CD14-positive monocyte (primary cell): ENCODE measurements around the gene KCNMB4. TPM values are rescaled to one million over a fixed set of nuclear protein-coding genes. Genes with fewer than 3 reads are reported as not detected.
A peak's percentile ranks its signal among the peaks of the same experiment; 100 is the strongest.

Experiments
- DNase-seq, 3 donors: peaks; one replicate each; pipeline ENCODE4 v3.0.0-alpha.2; 2011 to 2022
- H2AFZ ChIP-seq: 2 replicates; pipeline ENCODE4 v1.6.0; 2012; ENCODE audit warnings: mild to moderate bottlenecking, low read depth, low read length, inconsistent platforms; ENCODE audit not compliant: insufficient read depth, poor library complexity, severe bottlenecking
- H3K27ac ChIP-seq, 2 donors: 1 replicate in 1 of 2; 2 replicates in 1 of 2; pipeline ENCODE4 v1.5.1; 2012 to 2013; ENCODE audit warnings: low read length in 2 of 2, control low read depth in 1 of 2, inconsistent platforms in 1 of 2, low read depth in 1 of 2, mild to moderate bottlenecking in 1 of 2
- H3K27me3 ChIP-seq, 2 donors: one replicate each; pipeline versions ENCODE4 v1.6.0 to v1.6.1; 2011 to 2013; ENCODE audit warnings: low read length in 2 of 2; ENCODE audit not compliant: control insufficient read depth in 2 of 2, insufficient read depth in 2 of 2
- H3K36me3 ChIP-seq, 2 donors: replicated peaks in 1 of 2; 1 replicate in 1 of 2; 2 replicates in 1 of 2; pipeline versions ENCODE4 v1.5.1 to v1.6.1; 2012 to 2013; ENCODE audit warnings: low read length in 2 of 2, control low read depth in 1 of 2, inconsistent platforms in 1 of 2, mild to moderate bottlenecking in 1 of 2; ENCODE audit not compliant: insufficient read depth in 2 of 2, control insufficient read depth in 1 of 2
- H3K4me1 ChIP-seq, 2 donors: 1 replicate in 1 of 2; 2 replicates in 1 of 2; pipeline versions ENCODE4 v1.5.1 to v1.6.1; 2012 to 2013; ENCODE audit warnings: low read length in 2 of 2, control low read depth in 1 of 2, inconsistent platforms in 1 of 2, mild to moderate bottlenecking in 1 of 2, moderate library complexity in 1 of 2; ENCODE audit not compliant: insufficient read depth in 2 of 2, control insufficient read depth in 1 of 2
- H3K4me2 ChIP-seq: replicated peaks from 2 replicates; pipeline ENCODE3; 2012; ENCODE audit warnings: low read length, moderate library complexity, mild to moderate bottlenecking; ENCODE audit not compliant: poor library complexity, severe bottlenecking; ENCODE audit errors: extremely low read depth
- H3K4me3 ChIP-seq, 3 experiments: fragments of 200-600 bp in 1 of 3; sonication (generic) in 1 of 3; replicated peaks in 1 of 3; 1 replicate in 2 of 3; 2 replicates in 1 of 3; pipeline ENCODE4 v1.5.1; 2011 to 2013; ENCODE audit warnings: low read length in 3 of 3, mild to moderate bottlenecking in 3 of 3, control low read depth in 2 of 3, low read depth in 2 of 3, inconsistent platforms in 1 of 3, moderate library complexity in 1 of 3
- H3K79me2 ChIP-seq: 2 replicates; pipeline ENCODE4 v1.6.0; 2012; ENCODE audit warnings: mild to moderate bottlenecking, control low read depth, inconsistent platforms, low read length, moderate library complexity; ENCODE audit not compliant: insufficient read depth
- H3K9ac ChIP-seq: 2 replicates; pipeline ENCODE4 v1.6.0; 2017; ENCODE audit warnings: low read length, mild to moderate bottlenecking; ENCODE audit not compliant: insufficient read depth, poor library complexity, severe bottlenecking
- H3K9me3 ChIP-seq, 2 donors: replicated peaks in 1 of 2; 1 replicate in 1 of 2; 2 replicates in 1 of 2; pipeline versions ENCODE4 v1.5.1 to v1.6.1; 2012 to 2013; ENCODE audit warnings: low read length in 2 of 2, control low read depth in 1 of 2; ENCODE audit not compliant: control insufficient read depth in 1 of 2, insufficient read depth in 1 of 2
- H4K20me1 ChIP-seq: 2 replicates; pipeline ENCODE4 v1.6.0; 2012; ENCODE audit warnings: mild to moderate bottlenecking, low read length, control low read depth, moderate library complexity; ENCODE audit not compliant: insufficient read depth
- H3K27ac Mint-ChIP-seq, 7 donors: one replicate each; pipeline ENCODE4 v1.8.0; 2020; ENCODE audit warnings: mild to moderate bottlenecking in 7 of 7, mixed read lengths in 7 of 7, moderate library complexity in 6 of 7, inconsistent platforms in 2 of 7
- H3K27me3 Mint-ChIP-seq, 3 donors: one replicate each; pipeline ENCODE4 v1.8.0; 2021 to 2022; ENCODE audit warnings: low read depth in 3 of 3, mild to moderate bottlenecking in 3 of 3, mixed read lengths in 3 of 3, moderate library complexity in 3 of 3, inconsistent platforms in 1 of 3
- H3K36me3 Mint-ChIP-seq, 2 donors: one replicate each; pipeline ENCODE4 v1.8.0; 2020; ENCODE audit warnings: mixed read lengths in 2 of 2, inconsistent platforms in 1 of 2, mild to moderate bottlenecking in 1 of 2
- H3K4me1 Mint-ChIP-seq: one replicate; pipeline ENCODE4 v1.8.0; 2020; ENCODE audit warnings: mild to moderate bottlenecking, mixed read lengths
- H3K4me3 Mint-ChIP-seq, 2 donors: one replicate each; pipeline ENCODE4 v1.8.0; 2020; ENCODE audit warnings: mild to moderate bottlenecking in 2 of 2, mixed read lengths in 2 of 2, moderate library complexity in 1 of 2
- H3K9me3 Mint-ChIP-seq, 7 donors: one replicate each; pipeline ENCODE4 v1.8.0; 2020 to 2022; ENCODE audit warnings: mixed read lengths in 7 of 7, mild to moderate bottlenecking in 6 of 7, moderate library complexity in 6 of 7, inconsistent platforms in 2 of 7
- CTCF ChIP-seq: fragments of 200-600 bp; IDR thresholded peaks from one replicate; pipeline ENCODE4 v1.8.0; 2022; ENCODE audit warnings: antibody characterized with exemption, mild to moderate bottlenecking
- WGBS: methylation state at CpG from one replicate; pipeline ENCODE4 v1.1.5; 2013; ENCODE audit warnings: missing lambda C conversion rate; ENCODE audit not compliant: insufficient coverage; 5-methylcytosine and 5-hydroxymethylcytosine counted together
- intact Hi-C, 2 donors: fragments of 100-400 bp; cut with micrococcal nuclease; formaldehyde crosslinking; loops; one replicate each; pipeline versions ENCODE4 v1.15.0 to v1.15.1; 2023
- polyA plus RNA-seq, 3 donors: library from polyadenylated mRNA; depleted of rRNA in 1 of 3; unstranded in 2 of 3; stranded (reverse) in 1 of 3; fragments of 300-500 nt in 2 of 3; fragments of >200 nt in 1 of 3; fragmentation: Illumina TruSeq in 2 of 3; gene quantifications; 1 replicate in 2 of 3; 2 replicates in 1 of 3; pipeline ENCODE4 v1.2.3, GENCODE V29; 2012 to 2021

KCNMB4 gene
- polyA plus RNA-seq, 3 donors, result 0.23 to 0.83 (median 0.41) TPM

- Mint-ChIP-seq H3K27ac (peak overlapping the region; percentile 45 to 83 (median 68)), H3K4me1 (peaks cover 45% of the 10 kb centered on the region)
Observed at GRCh38 chr12:70319605-70320004, 46.5 kb upstream of the KCNMB4 start.

GRCh38 chr12:70321191-70321590 lies 44.9 kb upstream of the KCNMB4 start:
- Histone ChIP-seq H3K4me2 (no peak overlapping the region), H3K79me2 (peaks cover 58% of the 10 kb centered on the region), H4K20me1 (no peaks in the 10 kb centered on the region), H3K4me3 (no peak overlapping the region), H3K27ac (no peak overlapping the region), H3K36me3 (peaks cover 6 to 40% of the 10 kb centered on the region in 2 donors), H2AFZ (no peak overlapping the region), H3K9me3 (no peaks in the 10 kb centered on the region), H3K4me1 (peaks cover 14 to 48% of the 10 kb centered on the region in 2 donors), H3K9ac (no peak overlapping the region), H3K27me3 (no peaks in the 10 kb centered on the region)
- H3K4me3 Mint-ChIP-seq, result no peak overlapping the region
- H3K9me3 Mint-ChIP-seq, result peaks cover 0 to under 1% (median 0%) of the 10 kb centered on the region in 7 donors
- no peaks in the 10 kb centered on the region for H3K27me3 Mint-ChIP-seq
- no CpG with 5 or more reads among the region's 2 CpGs for WGBS
- no peak for DNase-seq
- intact Hi-C loops, result no loop called here
- H3K27ac Mint-ChIP-seq, result peak overlapping the region in 1 of 7 donors; percentile 10
- peaks cover 37% of the 10 kb centered on the region for H3K4me1 Mint-ChIP-seq
- H3K36me3 Mint-ChIP-seq, result peaks cover 23% of the 10 kb centered on the region in 2 donors
- no peak for TF ChIP-seq CTCF

More at GRCh38 chr12:70319605-70320004, 46.5 kb upstream of the KCNMB4 start:
- no peaks in the 10 kb centered on the region for H4K20me1 ChIP-seq
- peaks cover 3 to 30% of the 10 kb centered on the region in 2 donors for H3K36me3 ChIP-seq
- no peaks in the 10 kb centered on the region for H3K27me3 ChIP-seq
- no peaks in the 10 kb centered on the region for H3K9me3 ChIP-seq
- Mint-ChIP-seq H3K27me3 (no peaks in the 10 kb centered on the region), H3K4me3 (no peak overlapping the region), H3K36me3 (peaks cover 20 to 22% of the 10 kb centered on the region in 2 donors), H3K9me3 (no peaks in the 10 kb centered on the region)
- no peak for TF ChIP-seq CTCF
- DNase-seq, result peak; percentile 54 to 78 (median 56)
- peaks cover 22 to 54% of the 10 kb centered on the region in 2 donors for H3K4me1 ChIP-seq
- peak overlapping the region in 1 of 3 experiments; percentile 29 for H3K4me3 ChIP-seq
- H3K79me2 ChIP-seq, result peaks cover 69% of the 10 kb centered on the region
- WGBS, result no CpG with 5 or more reads among the region's 4 CpGs
- peak overlapping the region; percentile 33 for H3K4me2 ChIP-seq
- H2AFZ ChIP-seq, result no peak overlapping the region
- no peak overlapping the region for H3K9ac ChIP-seq
- H3K27ac ChIP-seq, result peak overlapping the region in 1 of 2 donors; percentile 63
- intact Hi-C loops, result no loop called here
